Activated CD4-positive, alpha-beta T cell treated with anti-CD3 and anti-CD28 coated beads, Interleukin-2, amount 10 ng/mL, durations not matched to agents 7 days and 5 days (primary cell): ENCODE data around the gene BTBD7. TPM values are rescaled to one million over a fixed set of nuclear protein-coding genes. Genes with fewer than 3 reads are reported as not detected.

Source experiments
- CTCF ChIA-PET: fragments of 350-600 bp; sonication (Branson Sonifier 250); formaldehyde crosslinking; loops from one replicate; lab custom pipeline; 2021; ENCODE audit warnings: antibody characterized with exemption; lab: Charles Lee
- POLR2A ChIA-PET: fragments of 350-600 bp; sonication (Branson Sonifier 250); formaldehyde crosslinking; loops from one replicate; lab custom pipeline; 2021; ENCODE audit warnings: antibody characterized with exemption; lab: Charles Lee
- DNase-seq: peaks from one replicate; pipeline ENCODE4 v3.0.0-alpha.2; 2020
- H3K27ac Mint-ChIP-seq: one replicate; pipeline ENCODE4 v1.8.0; 2021; ENCODE audit warnings: mild to moderate bottlenecking, moderate library complexity, mixed read lengths
- H3K27me3 Mint-ChIP-seq: one replicate; pipeline ENCODE4 v1.8.0; 2021; ENCODE audit warnings: mixed read lengths
- H3K36me3 Mint-ChIP-seq: one replicate; pipeline ENCODE4 v1.8.0; 2021; ENCODE audit warnings: low read depth, mixed read lengths
- H3K4me1 Mint-ChIP-seq: one replicate; pipeline ENCODE4 v1.8.0; 2021; ENCODE audit warnings: mixed read lengths
- H3K4me3 Mint-ChIP-seq: one replicate; pipeline ENCODE4 v1.8.0; 2021; ENCODE audit warnings: mild to moderate bottlenecking, moderate library complexity, mixed read lengths
- H3K9me3 Mint-ChIP-seq: one replicate; pipeline ENCODE4 v1.8.0; 2021; ENCODE audit warnings: mixed read lengths
- total RNA-seq, 2 experiments: library from RNA; stranded (reverse); gene quantifications; one replicate each; pipeline ENCODE4 v1.2.3, GENCODE V29; 2021

The BTBD7 gene
- total RNA-seq, 2 experiments from 2014 or later, result 14.1 to 15.6 TPM

- Mint-ChIP-seq H3K4me1 (peaks cover 44% of the 10 kb centered on the region), H3K27ac (peak overlapping the region; percentile 94), H3K9me3 (no peaks in the 10 kb centered on the region), H3K4me3 (peak overlapping the region; percentile 79), H3K27me3 (no peaks in the 10 kb centered on the region), H3K36me3 (peaks cover 35% of the 10 kb centered on the region)
- DNase-seq, result peak; percentile 42
- ChIA-PET CTCF (interaction anchor here (0.7 to 1.7 kb wide), 8 partner anchors 10 to 100 kb away, joined by 3 to 6 read pairs (median 4); partner anchors contain the start of genes LYSET and MOAP1), POLR2A (interaction anchor here (0.5 kb wide), 1 partner anchor 358 kb away, joined by 3 read pairs; no protein-coding TSS in a partner anchor)
These were observed 125.1 kb downstream of the BTBD7 start for GRCh38 chr14:93207468-93208308.

DNA sequence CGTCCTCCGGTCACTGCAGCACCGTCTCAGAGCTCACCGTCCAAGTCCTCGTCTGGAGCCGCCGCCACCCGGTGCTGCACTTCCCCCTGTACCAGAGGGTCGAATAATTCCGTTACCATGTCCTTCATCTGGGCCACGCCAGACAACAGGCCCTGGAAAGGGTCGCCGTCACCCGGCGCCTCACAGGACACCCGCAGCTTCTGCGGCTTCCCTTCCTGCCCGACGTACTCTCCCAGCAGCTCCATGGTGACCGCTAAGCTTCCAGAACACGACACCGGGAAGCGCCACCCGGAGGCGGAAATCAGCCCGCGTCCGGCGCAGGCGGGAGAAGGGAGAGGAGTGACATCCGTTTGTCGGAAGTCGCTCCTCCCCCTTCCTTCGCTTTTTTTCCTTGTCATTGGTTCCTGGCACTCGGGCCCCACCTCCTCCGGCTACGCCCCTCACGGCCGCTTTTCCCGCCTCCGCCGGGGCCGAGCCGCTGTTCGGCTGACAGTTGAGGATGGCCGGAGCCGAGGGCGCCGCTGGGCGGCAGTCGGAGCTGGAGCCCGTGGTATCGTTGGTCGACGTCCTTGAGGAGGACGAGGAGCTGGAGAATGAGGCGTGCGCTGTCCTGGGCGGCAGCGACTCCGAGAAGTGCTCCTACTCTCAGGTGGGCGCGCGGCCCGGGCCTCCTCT, 125.9 kb downstream of the BTBD7 start, which contains the start of the genes GON7 and UBR7:
Gene GON7 (minus strand): TSS at position 273 of the 675 bp plus-strand sequence. CDS start 28 bp downstream, at position 245.
Gene UBR7 (plus strand): TSS at position 464 of the 675 bp plus-strand sequence. CDS start 36 bp downstream, at position 500.
- peak within 1 kb of the TSS; percentile 94 for H3K27ac Mint-ChIP-seq
- ChIA-PET POLR2A (interaction anchor here (0.5 kb wide), 1 partner anchor 359 kb away, joined by 3 read pairs; no protein-coding TSS in a partner anchor), CTCF (interaction anchor here (0.7 to 2.5 kb wide), 11 partner anchors 11 to 136 kb away, joined by 3 to 13 read pairs (median 4); partner anchors contain the start of genes LYSET and MOAP1)
- DNase-seq, result peak; percentile 94
- H3K27me3 Mint-ChIP-seq, result no peaks in the 10 kb centered on the region
- H3K9me3 Mint-ChIP-seq, result no peaks in the 10 kb centered on the region
- peaks cover 32% of the 10 kb centered on the region for H3K36me3 Mint-ChIP-seq
- peaks cover 47% of the 10 kb centered on the region for H3K4me1 Mint-ChIP-seq
- peak within 1 kb of the TSS; percentile 79 for H3K4me3 Mint-ChIP-seq

GRCh38 chr14:93201155-93201704, 131.6 kb downstream of the BTBD7 start:
- POLR2A ChIA-PET, result no interaction called here
- H3K36me3 Mint-ChIP-seq, result peaks cover 40% of the 10 kb centered on the region
- CTCF ChIA-PET, result interaction anchor here (0.6 kb wide), 1 partner anchor 18 kb away, joined by 3 read pairs; no protein-coding TSS in a partner anchor
- peaks cover 26% of the 10 kb centered on the region for H3K4me1 Mint-ChIP-seq
- DNase-seq, result no peak
- no peak overlapping the region for H3K4me3 Mint-ChIP-seq
- no peak overlapping the region for H3K27ac Mint-ChIP-seq
- H3K27me3 Mint-ChIP-seq, result no peaks in the 10 kb centered on the region
- no peaks in the 10 kb centered on the region for H3K9me3 Mint-ChIP-seq

DNA sequence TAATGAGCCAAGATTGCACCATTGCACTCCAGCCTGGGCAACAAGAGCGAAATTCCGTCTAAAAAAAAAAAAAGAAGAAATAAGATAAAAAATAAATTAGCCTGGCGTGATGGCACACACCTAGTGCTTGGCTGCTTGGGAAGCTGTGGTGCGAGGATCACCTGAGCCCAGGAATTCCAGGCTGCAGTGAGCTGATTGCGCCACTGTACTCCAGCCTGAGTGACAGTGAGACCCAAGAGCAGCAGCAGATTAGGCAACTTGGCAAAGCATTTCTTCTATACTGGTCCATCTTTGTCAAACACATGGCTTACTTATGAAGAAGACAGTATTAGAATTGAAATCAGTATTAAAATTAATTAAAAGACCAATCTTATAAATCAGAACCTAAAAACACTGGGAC, 132.3 kb downstream of the BTBD7 start:
- H3K4me3 Mint-ChIP-seq, result no peak overlapping the region
- H3K36me3 Mint-ChIP-seq, result peaks cover 35% of the 10 kb centered on the region
- H3K4me1 Mint-ChIP-seq, result peaks cover 24% of the 10 kb centered on the region
- H3K27me3 Mint-ChIP-seq, result no peaks in the 10 kb centered on the region
- ChIA-PET POLR2A (no interaction called here), CTCF (interaction anchor here (0.6 kb wide), 1 partner anchor 18 kb away, joined by 3 read pairs; no protein-coding TSS in a partner anchor)
- H3K9me3 Mint-ChIP-seq, result no peaks in the 10 kb centered on the region
- no peak for DNase-seq
- H3K27ac Mint-ChIP-seq, result no peak overlapping the region

- Mint-ChIP-seq H3K27ac (no peak overlapping the region), H3K9me3 (no peaks in the 10 kb centered on the region), H3K4me3 (no peak overlapping the region), H3K4me1 (peaks cover 11% of the 10 kb centered on the region), H3K36me3 (peaks cover 27% of the 10 kb centered on the region), H3K27me3 (no peaks in the 10 kb centered on the region)
- DNase-seq, result no peak
- POLR2A ChIA-PET, result no interaction called here
- CTCF ChIA-PET, result no interaction called here
These were observed 133.8 kb downstream of the BTBD7 start for GRCh38 chr14:93199031-93199430.

DNA sequence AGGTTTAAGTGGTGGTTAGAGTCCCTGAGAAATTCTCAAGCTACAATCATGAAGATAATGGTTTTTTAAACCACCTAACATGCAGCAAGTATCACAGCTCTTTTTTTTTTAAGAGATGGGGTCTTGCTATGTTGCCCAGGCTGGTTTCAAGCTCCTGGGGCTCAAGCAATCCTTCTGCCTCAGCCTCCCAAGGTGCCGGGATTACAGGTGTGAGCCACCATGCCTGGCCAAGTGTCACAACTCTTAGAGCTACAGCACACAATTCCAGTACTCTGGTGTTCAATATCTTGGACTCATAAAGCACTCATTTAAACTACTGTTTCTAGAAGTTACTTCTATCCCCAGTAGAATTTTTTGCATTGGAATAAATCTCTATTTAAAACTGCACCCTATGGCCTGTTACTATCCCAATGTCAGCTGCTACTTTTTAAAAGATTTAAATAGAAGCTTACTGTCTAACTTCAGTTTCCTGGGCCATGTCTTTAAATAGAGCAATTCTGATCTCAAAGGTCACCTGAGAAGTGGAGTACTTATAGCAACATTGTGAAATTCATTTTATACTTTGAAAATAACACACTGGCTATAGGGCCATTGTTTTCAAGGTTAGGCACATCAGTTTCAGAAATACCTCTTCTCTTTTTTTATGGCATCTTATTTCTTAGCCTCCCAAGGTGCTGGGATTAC, 137.4 kb downstream of the BTBD7 start:
- POLR2A ChIA-PET, result no interaction called here
- H3K27me3 Mint-ChIP-seq, result no peaks in the 10 kb centered on the region
- H3K27ac Mint-ChIP-seq, result no peak overlapping the region
- H3K4me3 Mint-ChIP-seq, result no peak overlapping the region
- H3K9me3 Mint-ChIP-seq, result no peaks in the 10 kb centered on the region
- CTCF ChIA-PET, result interaction anchor here (1.0 to 2.3 kb wide), 3 partner anchors 11 to 27 kb away, joined by 3 to 5 read pairs (median 4); partner anchors contain the start of genes GON7 and UBR7
- no peaks in the 10 kb centered on the region for H3K4me1 Mint-ChIP-seq
- peaks cover 26% of the 10 kb centered on the region for H3K36me3 Mint-ChIP-seq
- no peak for DNase-seq

Other genes with a start within 250 kb of the BTBD7 start
- 10 to 100 TPM; 63.7 to 71.0 TPM for gene ITPK1, start 217.1 kb downstream of the BTBD7 start, total RNA-seq
- 10 to 100 TPM; 23.3 to 25.3 TPM for gene MOAP1, start 148.1 kb downstream of the BTBD7 start, total RNA-seq
- 10 to 100 TPM; 10.8 to 11.0 TPM for gene LYSET, start 147.7 kb downstream of the BTBD7 start, total RNA-seq
- 10 to 100 TPM; 17.9 to 20.4 TPM for gene GON7, start 126.0 kb downstream of the BTBD7 start, total RNA-seq
- 10 to 100 TPM; 43.5 to 45.8 TPM for gene UBR7, start 125.8 kb downstream of the BTBD7 start, total RNA-seq
- gene COX8C, start 14.1 kb upstream of the BTBD7 start, total RNA-seq, result not detected
- gene UNC79, start 97.9 kb upstream of the BTBD7 start, total RNA-seq, result not detected